HL-60 (cell line): Measurements from ENCODE around the gene TIMMDC1.

Experiments
- DNase-seq, 2 experiments: peaks; one replicate each; pipeline ENCODE4 v3.0.0-alpha.2; 2010 to 2020; ENCODE audit warnings: low read depth in 1 of 2, low spot score in 1 of 2
- H3K27ac ChIP-seq: fragments of 250-450 bp; sonication (Bioruptor Pico); replicated peaks from 2 replicates; pipeline ENCODE4 v1.5.1; 2020; ENCODE audit warnings: mild to moderate bottlenecking, moderate library complexity
- H3K27me3 ChIP-seq: fragments of 250-450 bp; sonication (Bioruptor Pico); 2 replicates; pipeline ENCODE4 v1.5.1; 2021; ENCODE audit warnings: mild to moderate bottlenecking, moderate library complexity; ENCODE audit not compliant: insufficient read depth, poor library complexity, severe bottlenecking
- H3K4me3 ChIP-seq: replicated peaks from 2 replicates; pipeline ENCODE4 v1.5.1; 2011; ENCODE audit warnings: mild to moderate bottlenecking, control low read depth, low read length; ENCODE audit not compliant: insufficient read depth
- CTCF ChIP-seq: IDR thresholded peaks from one replicate; pipeline ENCODE4 v1.5.1; 2011; ENCODE audit warnings: low read length, control low read depth, inconsistent platforms; ENCODE audit not compliant: insufficient read depth
- GABPA ChIP-seq: IDR thresholded peaks from 2 replicates; pipeline ENCODE4 v1.6.1; 2012; ENCODE audit warnings: low read depth
- POLR2AphosphoS5 ChIP-seq: IDR thresholded peaks from 2 replicates; pipeline ENCODE4 v1.6.1; 2012; ENCODE audit warnings: low read depth
- REST ChIP-seq: IDR thresholded peaks from 2 replicates; pipeline ENCODE4 v1.6.1; 2012; ENCODE audit warnings: low read depth; ENCODE audit not compliant: insufficient replicate concordance
- SPI1 ChIP-seq: IDR thresholded peaks from 2 replicates; pipeline ENCODE4 v1.6.1; 2012; ENCODE audit warnings: low read depth, mild to moderate bottlenecking, borderline replicate concordance

Gene TIMMDC1

DNA sequence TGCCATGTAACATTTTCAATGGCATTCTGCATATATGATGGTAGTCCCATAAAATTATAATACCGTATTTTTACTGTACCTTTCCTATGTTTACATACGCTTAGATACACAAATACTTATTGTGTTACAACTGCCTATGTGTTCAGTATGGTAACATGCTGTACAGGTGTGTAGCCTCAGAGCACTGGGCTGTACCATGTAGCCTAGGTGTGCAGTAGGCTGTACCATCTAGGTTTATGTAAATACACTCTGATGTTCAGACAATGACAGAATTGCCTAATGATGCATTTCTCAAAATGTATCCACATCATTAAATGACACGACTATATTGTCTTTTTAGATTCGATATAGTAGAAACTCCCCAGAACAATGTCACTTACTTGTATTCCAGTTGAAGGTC, 38.4 kb downstream of the TIMMDC1 start:
- TF ChIP-seq SPI1 (no peak), GABPA (no peak), POLR2AphosphoS5 (no peak), CTCF (no peak), REST (no peak)
- H3K27ac ChIP-seq = no peak overlapping the region
- H3K27me3 ChIP-seq = no peaks in the 10 kb centered on the region

DNA sequence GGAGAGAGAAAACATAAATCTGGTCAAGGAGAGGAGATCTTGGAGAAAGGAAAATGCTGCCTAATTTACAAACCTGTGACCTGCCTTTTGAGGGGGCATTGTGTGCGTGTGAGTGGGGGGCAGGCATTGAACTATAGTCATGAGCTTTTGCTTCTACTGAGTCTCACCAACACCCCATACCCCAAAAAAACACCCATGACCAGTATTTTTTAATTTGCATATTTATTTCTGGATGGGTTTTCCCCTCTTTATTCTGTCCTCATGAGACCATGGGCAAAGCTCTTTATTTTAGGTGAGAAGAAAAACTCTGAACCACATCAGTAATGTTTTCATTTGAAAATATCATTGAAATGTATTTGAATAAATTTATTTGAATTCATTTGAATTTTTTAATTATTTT, 40.4 kb downstream of the TIMMDC1 start:
- TF ChIP-seq SPI1 (no peak), CTCF (no peak), REST (no peak), POLR2AphosphoS5 (no peak), GABPA (no peak)
- H3K27ac ChIP-seq = no peak overlapping the region

More for the DNA sequence above, 38.4 kb downstream of the TIMMDC1 start:
- no peak for DNase-seq
- H3K4me3 ChIP-seq = no peak overlapping the region

DNA sequence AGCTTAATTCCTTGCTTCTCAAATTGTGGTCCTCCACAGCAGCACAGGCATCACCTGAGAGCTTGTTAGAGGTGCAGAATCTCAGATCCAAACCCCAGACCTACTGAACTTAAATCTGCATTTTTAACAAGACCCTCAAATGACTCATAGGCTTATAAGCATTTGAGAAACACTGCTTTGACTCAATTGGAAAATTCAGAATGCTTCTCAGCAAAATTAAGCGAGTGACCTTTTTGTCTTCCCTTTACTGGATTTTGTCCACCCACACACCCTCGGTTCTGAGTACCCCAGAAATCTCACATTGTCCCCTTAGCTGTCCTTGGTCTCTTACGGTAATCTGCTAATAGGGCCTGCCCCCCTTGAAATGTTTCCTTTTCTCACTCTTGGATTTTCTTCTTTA, 43.2 kb downstream of the TIMMDC1 start:
- no peak for DNase-seq
- H3K4me3 ChIP-seq = no peak overlapping the region
- no peak overlapping the region for H3K27ac ChIP-seq

More for the DNA sequence above, 40.4 kb downstream of the TIMMDC1 start:
- no peak for DNase-seq
- no peak overlapping the region for H3K4me3 ChIP-seq
- H3K27me3 ChIP-seq = no peaks in the 10 kb centered on the region

More for the DNA sequence above, 43.2 kb downstream of the TIMMDC1 start:
- H3K27me3 ChIP-seq = no peaks in the 10 kb centered on the region
- TF ChIP-seq POLR2AphosphoS5 = no peak
- TF ChIP-seq CTCF = no peak
- no peak for TF ChIP-seq REST
